ENCODE measurements around the gene DHX57. TPM values are rescaled to one million over a fixed set of nuclear protein-coding genes. Genes with fewer than 3 reads are reported as not detected.

The DHX57 gene
- total RNA-seq, 4 donors from 2014 or later, result 11.1 to 17.4 (median 12.2) TPM

DNA sequence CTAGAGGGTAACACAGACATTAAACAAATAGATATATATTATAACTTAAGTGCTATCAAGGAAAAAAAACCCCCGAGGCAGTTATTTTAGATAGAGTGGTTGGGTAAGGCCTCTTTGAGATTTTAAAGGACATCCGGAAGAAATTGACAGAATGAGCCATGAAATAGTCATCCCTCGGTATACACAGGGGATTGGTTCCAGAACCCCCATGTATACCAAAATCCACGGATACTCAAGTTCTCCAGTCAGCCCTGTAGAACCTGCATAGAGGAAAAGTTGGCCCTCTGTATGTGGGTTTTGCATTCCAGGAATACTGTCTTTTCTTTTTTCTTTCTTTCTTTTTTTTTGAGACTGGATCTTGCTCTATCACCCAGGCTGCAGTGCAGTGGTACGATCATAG is 2.0 kb downstream of the DHX57 start:
- no peak for DNase-seq (ENCODE audit: extremely low spot score)
- intact Hi-C loops (cut with DNase I), result no loop called here
- H3K36me3 ChIP-seq, result no peaks in the 10 kb centered on the region
- TF ChIP-seq POLR2A (IDR thresholded peaks at IDR 0.05; ENCODE audit: low read depth) (no peak), POLR2AphosphoS5 (IDR thresholded peaks at IDR 0.05) (no peak), CTCF (IDR thresholded peaks at IDR 0.05) (no peak), EP300 (IDR thresholded peaks at IDR 0.05) (no peak)
- H3K4me1 ChIP-seq, result peaks cover 3 to 25% (median 20%) of the 10 kb centered on the region in 4 donors
- no peaks in the 10 kb centered on the region for H3K27me3 ChIP-seq
- no peak overlapping the region for H3K27ac ChIP-seq (replicated peaks in 1 of 4)
- no peak overlapping the region for H3K4me3 ChIP-seq
- 72% methylated on average over 5 of the region's 5 CpGs for WGBS
- no peaks in the 10 kb centered on the region for H3K9me3 ChIP-seq

DNA sequence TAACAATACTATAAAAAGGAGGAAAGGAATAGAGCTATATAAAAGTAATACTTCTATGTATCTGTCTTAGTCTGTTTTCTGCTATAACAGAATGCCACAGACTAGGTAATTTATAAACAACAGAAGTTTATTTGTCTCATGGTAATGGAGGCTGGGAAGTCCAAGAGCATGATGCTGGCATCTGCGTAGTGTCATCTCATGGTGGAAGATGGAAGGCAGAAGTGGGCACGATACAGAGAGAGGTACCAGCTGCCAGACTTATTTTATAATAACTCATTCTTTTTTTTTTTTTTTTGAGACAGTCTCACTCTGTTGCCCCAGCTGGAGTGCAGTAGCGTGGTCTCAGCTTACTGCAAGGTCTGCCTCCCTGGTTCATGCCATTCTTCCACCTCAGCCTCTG is 4.3 kb downstream of the DHX57 start:
- intact Hi-C loops (cut with DNase I), result no loop called here
- Histone ChIP-seq H3K9me3 (no peaks in the 10 kb centered on the region), H3K27me3 (no peaks in the 10 kb centered on the region), H3K4me3 (no peak overlapping the region), H3K36me3 (peaks cover 0 to 17% (median 12%) of the 10 kb centered on the region in 4 donors), H3K4me1 (peaks cover 3 to 19% (median 15%) of the 10 kb centered on the region in 4 donors), H3K27ac (replicated peaks in 1 of 4) (no peak overlapping the region)
- TF ChIP-seq CTCF (IDR thresholded peaks at IDR 0.05) (no peak), POLR2AphosphoS5 (IDR thresholded peaks at IDR 0.05) (no peak), POLR2A (IDR thresholded peaks at IDR 0.05; ENCODE audit: low read depth) (no peak), EP300 (IDR thresholded peaks at IDR 0.05) (no peak)
- DNase-seq (ENCODE audit: extremely low spot score), result no peak
- WGBS, result 97% methylated on average over 3 of the region's 3 CpGs

DNA sequence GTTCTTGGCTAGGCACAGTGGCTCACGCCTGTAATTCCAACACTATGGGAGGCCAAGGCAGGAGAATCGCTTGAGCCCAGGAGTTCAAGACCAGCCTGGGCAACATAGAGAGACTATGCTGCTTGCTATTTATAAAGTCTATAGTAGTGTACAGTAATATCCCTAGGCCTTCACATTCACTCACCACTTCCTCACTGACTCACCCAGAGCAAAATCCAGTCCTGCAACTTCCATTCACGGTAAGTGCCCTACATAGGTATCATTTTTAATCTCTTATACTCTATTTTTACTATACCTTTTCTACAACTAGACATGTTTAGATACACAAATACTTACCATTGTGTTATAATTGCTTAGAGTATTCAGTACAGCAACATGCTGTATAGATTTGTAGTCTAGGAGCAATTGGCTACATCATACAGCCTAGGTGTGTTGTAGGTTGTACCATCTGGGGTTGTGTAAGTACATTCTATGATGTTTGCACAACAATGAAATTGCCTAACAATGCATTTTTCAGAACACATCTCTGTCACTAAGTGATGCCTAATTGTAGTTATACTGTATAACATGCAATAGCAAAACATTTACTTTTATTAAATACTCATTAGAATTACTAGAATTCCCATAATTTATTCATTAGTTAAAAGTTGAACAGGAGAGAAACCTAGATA is 8.8 kb downstream of the DHX57 start:
- TF ChIP-seq POLR2A (IDR thresholded peaks at IDR 0.05; ENCODE audit: low read depth) (no peak), CTCF (IDR thresholded peaks at IDR 0.05) (no peak)
- no peak for DNase-seq (ENCODE audit: extremely low spot score)
- Histone ChIP-seq H3K9me3 (no peaks in the 10 kb centered on the region), H3K27ac (replicated peaks in 1 of 4) (no peak overlapping the region), H3K36me3 (peaks cover 15 to 39% (median 29%) of the 10 kb centered on the region in 4 donors), H3K4me1 (no peaks in the 10 kb centered on the region), H3K27me3 (no peaks in the 10 kb centered on the region), H3K4me3 (no peak overlapping the region)
- intact Hi-C loops (cut with DNase I), result no loop called here
- WGBS, result 98% methylated on average over 3 of the region's 3 CpGs

- intact Hi-C loops (cut with DNase I), result no loop called here
- WGBS, result 92% methylated on average over 2 of the region's 2 CpGs
- H3K36me3 ChIP-seq, result peaks cover 45 to 77% (median 62%) of the 10 kb centered on the region in 4 donors
- no peak for DNase-seq (ENCODE audit: extremely low spot score)
- no peak overlapping the region for H3K4me3 ChIP-seq
- H3K27ac ChIP-seq (replicated peaks in 1 of 4), result no peak overlapping the region
- H3K27me3 ChIP-seq, result no peaks in the 10 kb centered on the region
- no peaks in the 10 kb centered on the region for H3K9me3 ChIP-seq
- no peaks in the 10 kb centered on the region for H3K4me1 ChIP-seq
- TF ChIP-seq CTCF (IDR thresholded peaks at IDR 0.05) (no peak), POLR2AphosphoS5 (IDR thresholded peaks at IDR 0.05) (no peak), POLR2A (IDR thresholded peaks at IDR 0.05; ENCODE audit: low read depth) (no peak), EP300 (IDR thresholded peaks at IDR 0.05) (no peak)
Measured at GRCh38 chr2:38863061-38863695, 12.6 kb downstream of the DHX57 start.

All from esophagus muscularis mucosa (tissue), 4 donors.